ENCODE measurements around the gene SIRT3.
A peak's percentile ranks its signal among the peaks of the same experiment; 100 is the strongest.

Gene SIRT3

DNA sequence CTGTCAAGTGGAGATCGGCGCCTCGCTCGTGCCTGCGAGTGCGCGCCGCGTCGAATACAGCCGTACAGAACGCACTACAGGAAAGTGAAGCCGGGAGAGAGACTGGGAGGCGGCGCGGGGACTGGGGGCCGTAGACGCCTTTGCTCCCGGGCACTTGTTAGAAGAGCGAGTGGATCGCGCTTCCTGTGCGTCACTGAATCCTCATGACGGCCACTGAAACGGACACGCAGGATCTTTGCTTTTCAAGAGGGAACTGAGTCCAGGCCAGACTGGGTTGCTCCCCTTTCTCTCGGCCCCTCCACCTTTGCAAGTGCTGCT, 28.3 kb downstream of the SIRT3 start:
- DNase-seq (ENCODE audit: low spot score) = no peak
- ATAC-seq (ENCODE audit: low read depth) = peak; percentile 2
- Histone ChIP-seq H3K4me3 (ENCODE audit: severe bottlenecking) (peak overlapping the region; percentile 73), H3K36me3 (ENCODE audit: low read depth) (peaks cover 44% of the 10 kb centered on the region), H3K27me3 (ENCODE audit: insufficient read depth, poor library complexity, severe bottlenecking) (no peaks in the 10 kb centered on the region), H3K4me1 (ENCODE audit: insufficient read depth, poor library complexity, severe bottlenecking) (peaks cover 10% of the 10 kb centered on the region), H3K9me3 (ENCODE audit: severe bottlenecking) (no peaks in the 10 kb centered on the region), H3K27ac (ENCODE audit: poor library complexity, severe bottlenecking) (peak overlapping the region; percentile 95)
- TF ChIP-seq, protein P1, sequence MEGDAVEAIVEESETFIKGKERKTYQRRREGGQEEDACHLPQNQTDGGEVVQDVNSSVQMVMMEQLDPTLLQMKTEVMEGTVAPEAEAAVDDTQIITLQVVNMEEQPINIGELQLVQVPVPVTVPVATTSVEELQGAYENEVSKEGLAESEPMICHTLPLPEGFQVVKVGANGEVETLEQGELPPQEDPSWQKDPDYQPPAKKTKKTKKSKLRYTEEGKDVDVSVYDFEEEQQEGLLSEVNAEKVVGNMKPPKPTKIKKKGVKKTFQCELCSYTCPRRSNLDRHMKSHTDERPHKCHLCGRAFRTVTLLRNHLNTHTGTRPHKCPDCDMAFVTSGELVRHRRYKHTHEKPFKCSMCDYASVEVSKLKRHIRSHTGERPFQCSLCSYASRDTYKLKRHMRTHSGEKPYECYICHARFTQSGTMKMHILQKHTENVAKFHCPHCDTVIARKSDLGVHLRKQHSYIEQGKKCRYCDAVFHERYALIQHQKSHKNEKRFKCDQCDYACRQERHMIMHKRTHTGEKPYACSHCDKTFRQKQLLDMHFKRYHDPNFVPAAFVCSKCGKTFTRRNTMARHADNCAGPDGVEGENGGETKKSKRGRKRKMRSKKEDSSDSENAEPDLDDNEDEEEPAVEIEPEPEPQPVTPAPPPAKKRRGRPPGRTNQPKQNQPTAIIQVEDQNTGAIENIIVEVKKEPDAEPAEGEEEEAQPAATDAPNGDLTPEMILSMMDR (IDR thresholded peaks at IDR 0.05; ENCODE audit: poor library complexity, severe bottlenecking) = no peak

DNA sequence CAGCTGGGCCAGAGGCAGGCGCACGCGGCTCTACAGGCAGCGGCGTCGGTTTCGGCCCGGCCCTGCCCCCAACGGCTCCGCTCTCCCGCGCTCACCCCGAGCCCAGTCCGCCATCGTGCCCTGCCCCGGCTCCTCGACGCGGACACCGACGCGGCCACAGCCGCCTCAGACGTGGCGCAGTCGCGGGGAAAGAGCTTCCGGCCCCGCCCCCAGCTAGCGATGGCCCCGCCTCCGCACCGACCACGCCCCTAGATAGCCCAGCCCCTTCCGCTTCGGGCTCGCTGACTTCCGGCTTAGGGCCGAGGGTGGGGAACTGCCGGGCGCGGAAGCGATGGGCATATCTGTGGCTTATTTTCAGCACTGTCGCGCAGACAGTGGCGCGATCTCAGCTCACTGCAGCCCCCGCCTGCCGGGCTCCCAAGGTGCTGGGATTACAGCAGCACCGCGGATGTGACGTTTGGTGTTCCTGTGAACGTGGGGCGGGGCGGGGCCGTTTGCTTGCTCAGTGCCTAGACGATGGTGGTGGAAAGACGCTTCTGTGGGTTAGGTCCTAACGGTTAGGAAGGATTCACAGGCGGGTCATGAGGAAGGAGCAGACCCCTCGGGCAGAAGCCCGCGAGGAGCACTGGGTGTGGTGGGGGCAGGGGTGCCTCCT, 28.8 kb downstream of the SIRT3 start, which contains the start of the genes BET1L and RIC8A:
Gene BET1L (minus strand): TSS at position 192 of the 655 bp plus-strand sequence. CDS start 78 bp downstream, at position 114.
Gene RIC8A (plus strand): TSS at position 501 of the 655 bp plus-strand sequence. CDS start 1,147 bp downstream, outside the sequence.
- ATAC-seq (ENCODE audit: low read depth) (peak; percentile 70), DNase-seq (ENCODE audit: low spot score) (peak; percentile 97)
- Histone ChIP-seq H3K4me3 (ENCODE audit: severe bottlenecking) (peak within 1 kb of the TSS; percentile 73), H3K27me3 (ENCODE audit: insufficient read depth, poor library complexity, severe bottlenecking) (no peaks in the 10 kb centered on the region), H3K9me3 (ENCODE audit: severe bottlenecking) (no peaks in the 10 kb centered on the region), H3K27ac (ENCODE audit: poor library complexity, severe bottlenecking) (peak within 1 kb of the TSS; percentile 95), H3K4me1 (ENCODE audit: insufficient read depth, poor library complexity, severe bottlenecking) (peaks cover 10% of the 10 kb centered on the region), H3K36me3 (ENCODE audit: low read depth) (peaks cover 39% of the 10 kb centered on the region)
- TF ChIP-seq, protein P1 (IDR thresholded peaks at IDR 0.05; ENCODE audit: poor library complexity, severe bottlenecking) = no peak

DNA sequence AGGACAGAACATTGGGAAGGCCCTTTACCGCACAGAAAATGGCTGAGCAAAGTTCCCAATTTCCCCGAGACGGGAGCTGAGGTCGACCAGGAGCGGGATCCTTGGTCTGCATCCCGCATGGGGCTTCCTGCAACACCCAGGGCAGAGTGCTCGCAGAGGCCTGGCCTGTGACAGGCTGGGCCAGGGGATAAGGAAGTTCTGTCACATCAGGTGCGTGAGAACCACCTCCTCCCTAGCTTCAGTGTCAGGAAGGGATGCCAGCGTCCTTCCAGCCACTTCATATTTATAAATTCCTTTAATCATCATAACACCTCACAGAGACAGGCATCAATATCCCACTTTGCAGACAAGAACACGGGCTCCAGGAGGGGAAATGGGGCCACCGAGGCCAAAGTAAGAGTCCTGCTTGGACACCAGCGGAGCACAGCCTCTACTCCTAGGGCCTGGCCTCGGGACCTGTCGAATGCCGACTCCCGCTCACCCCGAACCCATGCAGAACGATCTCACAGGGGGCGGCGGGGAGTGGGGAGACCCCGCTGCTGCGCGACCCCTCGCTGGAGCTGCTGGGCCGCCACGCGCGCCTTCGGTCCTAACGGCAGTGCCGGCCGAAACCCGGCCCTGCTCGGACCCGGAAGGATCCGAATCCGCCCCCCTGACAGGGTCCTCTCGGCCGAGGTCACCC, 29.5 kb downstream of the SIRT3 start:
- Histone ChIP-seq H3K4me1 (ENCODE audit: insufficient read depth, poor library complexity, severe bottlenecking) (peaks cover 10% of the 10 kb centered on the region), H3K27me3 (ENCODE audit: insufficient read depth, poor library complexity, severe bottlenecking) (no peaks in the 10 kb centered on the region), H3K27ac (ENCODE audit: poor library complexity, severe bottlenecking) (peak overlapping the region; percentile 95), H3K4me3 (ENCODE audit: severe bottlenecking) (peak overlapping the region; percentile 73), H3K9me3 (ENCODE audit: severe bottlenecking) (no peaks in the 10 kb centered on the region), H3K36me3 (ENCODE audit: low read depth) (peaks cover 32% of the 10 kb centered on the region)
- DNase-seq (ENCODE audit: low spot score) (no peak), ATAC-seq (ENCODE audit: low read depth) (peak; percentile 0; the same call in 1 of the 3 replicates)
- TF ChIP-seq, protein P1 (IDR thresholded peaks at IDR 0.05; ENCODE audit: poor library complexity, severe bottlenecking) = no peak

DNA sequence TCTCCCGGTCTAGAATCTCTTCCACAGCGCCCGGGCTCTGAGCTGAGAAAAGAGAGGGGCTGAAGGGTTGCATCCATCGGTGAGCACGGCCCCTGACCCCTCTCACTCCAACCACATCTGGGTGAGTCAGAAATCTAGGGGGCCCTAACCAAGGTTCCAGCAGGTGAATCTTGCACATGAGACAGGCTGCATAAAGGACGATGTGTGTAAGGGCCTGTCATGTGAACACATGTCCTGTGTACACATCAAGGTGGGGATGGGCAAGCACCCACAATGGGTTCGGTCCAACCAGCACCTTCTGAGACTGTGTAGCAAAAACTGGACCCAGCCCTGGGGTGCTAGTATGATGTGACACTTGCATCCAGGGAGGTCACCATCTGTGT, 30.1 kb downstream of the SIRT3 start:
- Histone ChIP-seq H3K27me3 (ENCODE audit: insufficient read depth, poor library complexity, severe bottlenecking) (no peaks in the 10 kb centered on the region), H3K9me3 (ENCODE audit: severe bottlenecking) (no peaks in the 10 kb centered on the region), H3K4me3 (ENCODE audit: severe bottlenecking) (peak overlapping the region; percentile 73), H3K36me3 (ENCODE audit: low read depth) (peaks cover 26% of the 10 kb centered on the region), H3K4me1 (ENCODE audit: insufficient read depth, poor library complexity, severe bottlenecking) (peaks cover 10% of the 10 kb centered on the region), H3K27ac (ENCODE audit: poor library complexity, severe bottlenecking) (peak overlapping the region; percentile 95)
- TF ChIP-seq, protein P1 (IDR thresholded peaks at IDR 0.05; ENCODE audit: poor library complexity, severe bottlenecking) = no peak
- ATAC-seq (ENCODE audit: low read depth) = no peak
- no peak for DNase-seq (ENCODE audit: low spot score)
